GM10266 (cell line): ENCODE data around the gene ARHGAP23.

Source experiments
- DNase-seq: peaks from one replicate; pipeline ENCODE4 v3.0.0; 2012; ENCODE audit errors: extremely low spot score
- CTCF ChIP-seq: IDR thresholded peaks from 2 replicates; pipeline ENCODE4 v1.5.1; 2012; ENCODE audit warnings: mild to moderate bottlenecking, low read depth; ENCODE audit not compliant: control insufficient read depth, insufficient read depth; ENCODE audit errors: missing control alignments

ARHGAP23 gene

GRCh38 chr17:38421871-38422827 is 6.1 kb upstream of the ARHGAP23 start:
- no peak for DNase-seq
- TF ChIP-seq CTCF = no peak

GRCh38 chr17:38424297-38424972 is 3.8 kb upstream of the ARHGAP23 start:
- TF ChIP-seq CTCF = no peak
- DNase-seq = no peak

GRCh38 chr17:38425031-38425430 is 3.2 kb upstream of the ARHGAP23 start:
- no peak for DNase-seq

GRCh38 chr17:38425744-38426143 is 2.5 kb upstream of the ARHGAP23 start:
- DNase-seq = no peak
- TF ChIP-seq CTCF = no peak

More at GRCh38 chr17:38425031-38425430, 3.2 kb upstream of the ARHGAP23 start:
- TF ChIP-seq CTCF = no peak

- no peak for DNase-seq
- TF ChIP-seq CTCF = no peak
Observed at GRCh38 chr17:38426441-38426840, 1.8 kb upstream of the ARHGAP23 start.

- DNase-seq = no peak
- TF ChIP-seq CTCF = no peak
Observed at GRCh38 chr17:38427160-38427949, 909 bp upstream of the ARHGAP23 start.
